Measurements from ENCODE around the gene TUBGCP6. TPM values are rescaled to one million over a fixed set of nuclear protein-coding genes. Genes with fewer than 3 reads are reported as not detected.

TUBGCP6 gene
- total and polyA plus RNA-seq, 2 donors (not counting 1 experiment from before 2014, with no cell fraction given), result 137 to 178 TPM

DNA sequence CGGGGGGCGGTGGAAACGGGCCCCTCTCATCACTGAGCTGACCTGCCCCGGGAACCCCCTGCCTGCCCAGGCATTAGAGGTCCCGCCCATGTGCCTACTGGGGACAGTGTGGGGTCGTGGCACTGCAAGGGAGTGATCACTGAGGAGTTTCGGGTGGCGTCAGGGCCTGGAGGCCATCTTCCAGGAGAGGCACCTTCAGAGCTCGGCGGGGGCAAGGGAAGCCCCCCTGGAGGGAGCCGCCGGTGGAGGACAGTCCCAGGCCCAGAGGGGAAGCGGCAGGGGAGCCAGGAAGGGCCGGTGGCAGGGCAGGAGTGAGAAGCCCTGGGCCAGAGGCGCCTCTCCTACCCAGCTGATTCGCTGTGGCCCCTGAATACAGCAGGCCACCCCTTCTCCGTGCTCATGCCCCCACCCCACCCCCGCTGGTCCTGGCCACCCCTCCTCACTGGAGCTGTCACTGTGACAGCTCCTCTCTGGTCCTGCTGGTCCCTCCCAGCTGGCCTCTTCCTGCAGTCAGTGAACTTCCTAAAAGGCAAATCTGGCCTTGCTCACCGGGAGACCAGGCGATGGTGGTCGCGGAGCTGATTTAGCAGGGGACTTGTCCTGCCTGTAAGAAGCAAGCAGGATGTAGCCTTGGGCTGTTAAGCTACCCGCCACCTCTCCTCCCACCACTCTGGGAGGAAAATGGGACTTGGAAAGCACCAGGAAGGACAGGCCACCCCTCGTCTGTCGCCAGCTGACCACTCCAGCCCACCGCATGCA lies 27.4 kb upstream of the TUBGCP6 start:
- Mint-ChIP-seq H3K27ac (peak overlapping the region; percentile 41), H3K4me1 (peaks cover 19% of the 10 kb centered on the region), H3K9me3 (ENCODE audit: insufficient read depth) (no peaks in the 10 kb centered on the region), H3K4me3 (peak overlapping the region; percentile 49), H3K27me3 (no peaks in the 10 kb centered on the region)
- Histone ChIP-seq H3K9ac (ENCODE audit: low read length) (no peak overlapping the region), H2AFZ (ENCODE audit: insufficient read depth, low read depth, low read length, poor library complexity, severe bottlenecking) (no peak overlapping the region), H3K27me3 (replicated peaks in 1 of 4; ENCODE audit: control extremely low read depth in 1 of 4, control insufficient read depth in 3 of 4, insufficient read depth in 4 of 4, low read length in 3 of 4) (peaks cover 0 to 23% (median 9%) of the 10 kb centered on the region in 4 experiments), H3K4me2 (replicated peaks; ENCODE audit: low read depth, low read length, poor library complexity, severe bottlenecking) (peak overlapping the region; percentile 96), H3K9me3 (ENCODE audit: control extremely low read depth in 1 of 3, control insufficient read depth in 2 of 3, insufficient read depth in 1 of 3, low read length in 2 of 3) (no peaks in the 10 kb centered on the region), H3K27ac (ENCODE audit: low read length in 2 of 2) (no peak overlapping the region), H4K20me1 (ENCODE audit: control insufficient read depth, insufficient read depth, low read length, poor library complexity, severe bottlenecking) (peaks cover 11% of the 10 kb centered on the region), H3K79me2 (ENCODE audit: control insufficient read depth, insufficient read depth, low read length) (no peaks in the 10 kb centered on the region), H3K4me1 (ENCODE audit: control insufficient read depth in 2 of 2, insufficient read depth in 2 of 2, low read length in 2 of 2) (peaks cover 23 to 34% of the 10 kb centered on the region in 2 donors), H3K36me3 (replicated peaks in 1 of 2; ENCODE audit: control extremely low read depth in 1 of 2, control insufficient read depth in 1 of 2, extremely low read depth in 1 of 2, insufficient read depth in 2 of 2, low read length in 1 of 2) (no peaks in the 10 kb centered on the region), H3K4me3 (ENCODE audit: control extremely low read depth in 1 of 5, extremely low read depth in 1 of 5, insufficient read depth in 1 of 5, low read depth in 2 of 5, low read length in 4 of 5) (no peak overlapping the region)
- DNase-seq (no peak), ATAC-seq (ENCODE audit: low read depth) (no peak)
- ChIA-PET CTCF (interaction anchor here (0.8 to 2.0 kb wide), 13 partner anchors 10 to 349 kb away, joined by 3 to 8 read pairs (median 4); partner anchors contain the start of genes HDAC10 and TUBGCP6), POLR2A (interaction anchor here (0.6 kb wide), 2 partner anchors 58 to 64 kb away, joined by 4 to 6 read pairs; no protein-coding TSS in a partner anchor)
- WGBS (ENCODE audit: insufficient coverage), result 53% methylated on average over 19 of the region's 26 CpGs
- TF ChIP-seq EZH2 (IDR thresholded peaks at IDR 0.05; ENCODE audit: borderline replicate concordance, insufficient read depth, low read depth, low read length, poor library complexity, severe bottlenecking), result no peak
- TF ChIP-seq, protein P1, sequence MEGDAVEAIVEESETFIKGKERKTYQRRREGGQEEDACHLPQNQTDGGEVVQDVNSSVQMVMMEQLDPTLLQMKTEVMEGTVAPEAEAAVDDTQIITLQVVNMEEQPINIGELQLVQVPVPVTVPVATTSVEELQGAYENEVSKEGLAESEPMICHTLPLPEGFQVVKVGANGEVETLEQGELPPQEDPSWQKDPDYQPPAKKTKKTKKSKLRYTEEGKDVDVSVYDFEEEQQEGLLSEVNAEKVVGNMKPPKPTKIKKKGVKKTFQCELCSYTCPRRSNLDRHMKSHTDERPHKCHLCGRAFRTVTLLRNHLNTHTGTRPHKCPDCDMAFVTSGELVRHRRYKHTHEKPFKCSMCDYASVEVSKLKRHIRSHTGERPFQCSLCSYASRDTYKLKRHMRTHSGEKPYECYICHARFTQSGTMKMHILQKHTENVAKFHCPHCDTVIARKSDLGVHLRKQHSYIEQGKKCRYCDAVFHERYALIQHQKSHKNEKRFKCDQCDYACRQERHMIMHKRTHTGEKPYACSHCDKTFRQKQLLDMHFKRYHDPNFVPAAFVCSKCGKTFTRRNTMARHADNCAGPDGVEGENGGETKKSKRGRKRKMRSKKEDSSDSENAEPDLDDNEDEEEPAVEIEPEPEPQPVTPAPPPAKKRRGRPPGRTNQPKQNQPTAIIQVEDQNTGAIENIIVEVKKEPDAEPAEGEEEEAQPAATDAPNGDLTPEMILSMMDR (IDR thresholded peaks at IDR 0.05), result no peak
- intact Hi-C loops (cut with micrococcal nuclease), result no loop called here

DNA sequence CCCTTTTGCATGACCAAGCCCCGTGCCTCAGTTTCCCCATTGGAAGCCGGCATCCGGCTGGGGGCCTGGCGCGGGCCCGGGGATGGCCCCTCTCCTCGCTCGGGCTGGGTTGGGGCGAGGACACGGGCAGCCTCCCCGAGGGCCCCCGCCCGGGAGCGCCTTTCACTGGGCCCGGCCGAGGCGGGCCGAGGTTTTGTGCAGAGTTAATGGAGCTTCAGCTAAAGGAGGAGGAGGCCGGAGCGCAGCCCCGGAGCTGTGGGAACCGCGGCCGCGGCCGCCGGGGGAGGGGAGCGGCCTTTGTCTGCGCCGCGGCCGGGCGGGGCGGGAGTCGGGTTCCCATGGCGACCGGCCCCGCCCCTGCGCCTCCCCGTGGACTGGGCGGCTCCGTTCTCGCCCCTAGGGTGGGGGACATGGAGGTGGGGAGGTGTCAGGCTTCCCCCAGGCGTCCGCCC lies 26.7 kb upstream of the TUBGCP6 start:
- H3K4me3 ChIP-seq (ENCODE audit: control extremely low read depth in 1 of 5, extremely low read depth in 1 of 5, insufficient read depth in 1 of 5, low read depth in 2 of 5, low read length in 4 of 5), result peak overlapping the region in 3 of 5 experiments; percentile 60 to 79 (median 64)
- H3K9me3 Mint-ChIP-seq (ENCODE audit: insufficient read depth), result no peaks in the 10 kb centered on the region
- peak overlapping the region; percentile 70 for H3K9ac ChIP-seq (ENCODE audit: low read length)
- no peaks in the 10 kb centered on the region for H3K27me3 Mint-ChIP-seq
- no peak overlapping the region for H3K27ac Mint-ChIP-seq
- H3K27me3 ChIP-seq (replicated peaks in 1 of 4; ENCODE audit: control extremely low read depth in 1 of 4, control insufficient read depth in 3 of 4, insufficient read depth in 4 of 4, low read length in 3 of 4), result peaks cover 0 to 23% (median 9%) of the 10 kb centered on the region in 4 experiments
- H3K4me3 Mint-ChIP-seq, result peak overlapping the region; percentile 49
- no peaks in the 10 kb centered on the region for H3K36me3 ChIP-seq (replicated peaks in 1 of 2; ENCODE audit: control extremely low read depth in 1 of 2, control insufficient read depth in 1 of 2, extremely low read depth in 1 of 2, insufficient read depth in 2 of 2, low read length in 1 of 2)
- ChIA-PET POLR2A (interaction anchor here (0.6 to 0.7 kb wide), 2 partner anchors 30 to 47 kb away, joined by 8 to 11 read pairs; no protein-coding TSS in a partner anchor), CTCF (interaction anchor here (0.7 to 2.0 kb wide), 9 partner anchors 10 to 349 kb away, joined by 3 to 8 read pairs (median 4); partner anchors contain the start of gene HDAC10)
- H3K4me1 ChIP-seq (ENCODE audit: control insufficient read depth in 2 of 2, insufficient read depth in 2 of 2, low read length in 2 of 2), result peaks cover 23 to 34% of the 10 kb centered on the region in 2 donors
- WGBS (ENCODE audit: insufficient coverage), result under 1% methylated on average over 33 of the region's 45 CpGs
- ATAC-seq (ENCODE audit: low read depth) (peak; percentile 39), DNase-seq (peak; percentile 73)
- no peak overlapping the region for H2AFZ ChIP-seq (ENCODE audit: insufficient read depth, low read depth, low read length, poor library complexity, severe bottlenecking)
- H3K27ac ChIP-seq (ENCODE audit: low read length in 2 of 2), result no peak overlapping the region
- peaks cover 19% of the 10 kb centered on the region for H3K4me1 Mint-ChIP-seq
- H3K9me3 ChIP-seq (ENCODE audit: control extremely low read depth in 1 of 3, control insufficient read depth in 2 of 3, insufficient read depth in 1 of 3, low read length in 2 of 3), result no peaks in the 10 kb centered on the region
- intact Hi-C loops (cut with micrococcal nuclease), result loop anchor here (2.0 kb wide), 3 partner anchors 19 to 29 kb away; partner anchors contain the start of gene TUBGCP6
- H4K20me1 ChIP-seq (ENCODE audit: control insufficient read depth, insufficient read depth, low read length, poor library complexity, severe bottlenecking), result peaks cover 11% of the 10 kb centered on the region
- TF ChIP-seq, protein P1 (IDR thresholded peaks at IDR 0.05), result no peak
- TF ChIP-seq EZH2 (IDR thresholded peaks at IDR 0.05; ENCODE audit: borderline replicate concordance, insufficient read depth, low read depth, low read length, poor library complexity, severe bottlenecking), result peak; percentile 30
- H3K79me2 ChIP-seq (ENCODE audit: control insufficient read depth, insufficient read depth, low read length), result no peaks in the 10 kb centered on the region
- H3K4me2 ChIP-seq (replicated peaks; ENCODE audit: low read depth, low read length, poor library complexity, severe bottlenecking), result peak overlapping the region; percentile 96

All from B cell (primary cell).